ENCODE data around the gene CCDC178.
"Not testable (repeated sequence)": the region's sequence is repeated elsewhere in the genome, so short reads cannot be mapped to it uniquely, and the experiment has no call there.

The CCDC178 gene

GRCh38 chr18:33355756-33356155, 84.8 kb downstream of the CCDC178 start:
- DNase-seq, result no peak

- no peak for DNase-seq
Observed at GRCh38 chr18:33355263-33355662, 85.3 kb downstream of the CCDC178 start.

GRCh38 chr18:33350256-33350655, 90.3 kb downstream of the CCDC178 start:
- no peak for DNase-seq

- DNase-seq, result not testable (repeated sequence)
Observed at GRCh38 chr18:33339733-33340132, 100.8 kb downstream of the CCDC178 start.

- no peak for DNase-seq
Observed at GRCh38 chr18:33334781-33335180, 105.7 kb downstream of the CCDC178 start.

GRCh38 chr18:33330711-33331110, 109.8 kb downstream of the CCDC178 start:
- DNase-seq, result no peak

- no peak for DNase-seq
Observed at GRCh38 chr18:33326975-33327374, 113.5 kb downstream of the CCDC178 start.

GRCh38 chr18:33317640-33318039, 122.9 kb downstream of the CCDC178 start:
- no peak for DNase-seq

GRCh38 chr18:33316146-33316587, 124.4 kb downstream of the CCDC178 start:
- no peak for DNase-seq

GRCh38 chr18:33307520-33307919, 133.0 kb downstream of the CCDC178 start:
- no peak for DNase-seq

GRCh38 chr18:33304277-33304676, 136.2 kb downstream of the CCDC178 start:
- no peak for DNase-seq

- DNase-seq, result no peak
Observed at GRCh38 chr18:33291539-33291938, 149.0 kb downstream of the CCDC178 start.

- no peak for DNase-seq
Observed at GRCh38 chr18:33288082-33288716, 152.3 kb downstream of the CCDC178 start.

GRCh38 chr18:33282709-33283333, 157.7 kb downstream of the CCDC178 start:
- DNase-seq, result no peak

GRCh38 chr18:33282142-33282541, 158.4 kb downstream of the CCDC178 start:
- no peak for DNase-seq

GRCh38 chr18:33277431-33277830, 163.1 kb downstream of the CCDC178 start:
- DNase-seq, result no peak

- DNase-seq, result no peak
Observed at GRCh38 chr18:33275843-33276242, 164.7 kb downstream of the CCDC178 start.

- no peak for DNase-seq
Observed at GRCh38 chr18:33270297-33270696, 170.2 kb downstream of the CCDC178 start.

- DNase-seq, result no peak
Observed at GRCh38 chr18:33269223-33269622, 171.3 kb downstream of the CCDC178 start.

- no peak for DNase-seq
Observed at GRCh38 chr18:33264566-33264965, 176.0 kb downstream of the CCDC178 start.

- no peak for DNase-seq
Observed at GRCh38 chr18:33239298-33239697, 201.2 kb downstream of the CCDC178 start.

GRCh38 chr18:33232318-33232626, 208.2 kb downstream of the CCDC178 start:
- DNase-seq, result no peak

- peak; percentile 84 for DNase-seq
Observed at GRCh38 chr18:33231474-33232317, 208.8 kb downstream of the CCDC178 start.

- DNase-seq, result peak; percentile 92
Observed at GRCh38 chr18:33212363-33212762, 228.2 kb downstream of the CCDC178 start.

All from NCI-H1105 treated with DMSO at 0.1 percent for 48 hours (cell line).